GM12878 (cell line): Measurements from ENCODE around the gene MED25. TPM values are rescaled to one million over a fixed set of nuclear protein-coding genes. Genes with fewer than 3 reads are reported as not detected.

Source experiments
- CHD2 ChIP-seq: IDR thresholded peaks from 2 replicates; pipeline ENCODE4 v1.6.1; 2011; ENCODE audit warnings: low read depth, low read length, improper control_type of control experiment, borderline replicate concordance
- CREM ChIP-seq: IDR thresholded peaks from 2 replicates; pipeline ENCODE4 v1.6.1; 2014; ENCODE audit warnings: antibody characterized with exemption, low read depth
- EED ChIP-seq: sonication (generic); IDR thresholded peaks from 2 replicates; pipeline ENCODE4 v1.6.1; 2016; ENCODE audit warnings: antibody characterized with exemption, low read depth
- EGR1 ChIP-seq, 2 experiments: IDR thresholded peaks; 1 replicate in 1 of 2; 2 replicates in 1 of 2; pipeline ENCODE4 v1.6.1; 2011 to 2012; ENCODE audit warnings: low read depth in 2 of 2, low read length in 2 of 2, borderline replicate concordance in 1 of 2, mild to moderate bottlenecking in 1 of 2, moderate library complexity in 1 of 2
- MYB ChIP-seq: fragments of 150-350 bp; IDR thresholded peaks from 2 replicates; pipeline ENCODE4 v1.6.1; 2014; ENCODE audit warnings: mild to moderate bottlenecking, low read depth, low read length, borderline replicate concordance
- MYC ChIP-seq: IDR thresholded peaks from 2 replicates; pipeline ENCODE4 v1.6.1; 2011; ENCODE audit warnings: mild to moderate bottlenecking, low read length, moderate library complexity, inconsistent platforms; ENCODE audit not compliant: insufficient read depth, insufficient replicate concordance, insufficient read length, severe bottlenecking
- NRF1 ChIP-seq: conservative IDR thresholded peaks from 2 replicates; pipeline ENCODE4 v1.6.1; 2011; ENCODE audit warnings: mild to moderate bottlenecking, low read depth, low read length, improper control_type of control experiment
- POLR2AphosphoS5 ChIP-seq: IDR thresholded peaks from 2 replicates; pipeline ENCODE4 v1.6.1; 2011; ENCODE audit warnings: mild to moderate bottlenecking, low read length, inconsistent platforms
- RELB ChIP-seq: fragments of 450-650 bp; IDR thresholded peaks from 2 replicates; pipeline ENCODE4 v1.6.1; 2017; ENCODE audit warnings: low read depth, mild to moderate bottlenecking, moderate library complexity
- SKIL ChIP-seq: fragments of 450-650 bp; IDR thresholded peaks from 2 replicates; pipeline ENCODE4 v1.6.1; 2017; ENCODE audit warnings: mild to moderate bottlenecking, low read depth, inconsistent platforms; ENCODE audit not compliant: poor library complexity, severe bottlenecking
- SMARCA5 ChIP-seq: fragments of 450-650 bp; IDR thresholded peaks from 2 replicates; pipeline ENCODE4 v1.6.1; 2017; ENCODE audit warnings: mild to moderate bottlenecking
- SUPT20H ChIP-seq: IDR thresholded peaks from 2 replicates; pipeline ENCODE4 v1.6.1; 2011; ENCODE audit warnings: low read depth, mild to moderate bottlenecking, low read length, moderate library complexity, borderline replicate concordance; ENCODE audit not compliant: control insufficient read depth
- polyA plus RNA-seq, 11 experiments: library from polyadenylated mRNA; depleted of rRNA in 4 of 11; unstranded in 6 of 11; stranded (reverse) in 5 of 11; fragments of >200 nt; fragmentation: Nextera tagmentation in 4 of 11; fragmentation: Illumina TruSeq in 1 of 11; extraction: Ambion mirVana in 4 of 11; extraction: Trizol in 1 of 11; gene quantifications; 1 replicate in 1 of 11; 2 replicates in 10 of 11; pipeline versions ENCODE4 v1.2.1 to v1.2.3, GENCODE V29; 2011 to 2016; ENCODE audit warnings: inconsistent platforms in 2 of 11, missing spikeins in 2 of 11, low read depth in 1 of 11
- total RNA-seq, 4 experiments: library from RNA; depleted of rRNA in 3 of 4; stranded (reverse); fragments of >200 nt in 3 of 4; fragmentation: Illumina TruSeq in 1 of 4; extraction: Trizol in 1 of 4; gene quantifications; 2 replicates each; pipeline versions ENCODE4 v1.2.1 to v1.2.3, GENCODE V29; 2013 to 2021
- TF ChIP-seq, protein P1 (sequence below): fragments of 450-650 bp; formaldehyde crosslinking; IDR thresholded peaks from 2 replicates; pipeline ENCODE4 v1.4.0; 2022; ENCODE audit warnings: mild to moderate bottlenecking, moderate library complexity
- TF ChIP-seq, protein P2 (sequence below): fragments of 450-650 bp; IDR thresholded peaks from 2 replicates; pipeline ENCODE4 v1.6.1; 2017; ENCODE audit warnings: antibody characterized with exemption, mild to moderate bottlenecking, moderate library complexity
- TF ChIP-seq, protein P3 (sequence below): IDR thresholded peaks from 2 replicates; pipeline ENCODE4 v1.6.1; 2012; ENCODE audit warnings: low read depth, low read length, improper control_type of control experiment
- TF ChIP-seq, protein P4 (sequence below): IDR thresholded peaks from 2 replicates; pipeline ENCODE4 v1.6.1; 2011; ENCODE audit warnings: borderline replicate concordance, low read depth, mild to moderate bottlenecking, moderate library complexity, mixed read lengths, low read length; ENCODE audit not compliant: insufficient read depth; ENCODE audit errors: extremely low read length

The MED25 gene
- total and polyA plus RNA-seq, 10 of the 15 experiments (the other 5 are each of a cell fraction or from before 2014, with no cell fraction given), result 3.5 to 53.9 (median 17.1) TPM

DNA sequence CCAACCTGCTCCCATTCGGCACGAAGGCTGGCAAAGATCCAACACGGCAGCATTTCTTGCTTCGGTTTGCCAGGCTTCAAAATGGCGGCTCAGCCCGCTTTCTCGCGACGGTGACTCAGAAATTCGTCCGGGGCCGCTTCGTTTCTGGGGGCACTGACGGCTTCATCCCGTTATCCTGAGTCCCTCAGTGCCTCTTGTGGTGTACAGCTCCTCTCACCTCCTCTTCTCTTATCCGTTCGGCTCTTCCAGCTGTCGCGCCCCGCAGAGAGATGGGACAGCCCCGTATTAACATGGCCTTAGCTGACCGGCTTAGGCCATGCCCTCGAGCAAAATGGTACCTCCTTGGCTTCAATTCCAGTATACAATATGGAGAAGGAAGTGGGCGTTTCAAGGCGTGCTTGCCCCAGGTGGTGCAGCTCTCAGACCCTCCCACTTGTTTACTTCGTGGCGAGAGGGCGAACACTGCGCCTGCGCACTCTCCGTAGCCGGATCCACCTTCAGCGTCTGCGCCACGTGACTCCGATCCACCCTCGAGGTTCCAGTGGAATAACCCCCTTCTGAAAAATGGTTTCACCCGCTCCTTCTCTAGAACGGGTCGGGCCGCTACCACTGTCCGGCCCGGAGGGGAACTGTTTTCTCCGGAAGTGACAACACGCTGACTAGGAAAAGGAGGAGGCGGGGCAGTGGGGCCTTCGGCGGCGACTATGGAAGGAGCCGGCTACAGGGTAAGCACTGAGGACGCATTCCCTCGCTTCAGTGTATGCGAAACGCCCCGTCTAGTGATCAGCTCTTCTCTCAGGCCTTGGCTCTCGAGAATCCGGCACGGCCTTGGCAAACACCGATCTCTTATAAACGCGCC lies 59.2 kb downstream of the MED25 start, which contains the start of the genes AKT1S1 and TBC1D17 (continued):
- TF ChIP-seq NRF1, result peak; percentile 76
- peak; percentile 84 for TF ChIP-seq POLR2AphosphoS5
- peak; percentile 55; the same call in 1 of the 2 replicates for TF ChIP-seq RELB
- TF ChIP-seq EED, result no peak
- TF ChIP-seq, protein P1, sequence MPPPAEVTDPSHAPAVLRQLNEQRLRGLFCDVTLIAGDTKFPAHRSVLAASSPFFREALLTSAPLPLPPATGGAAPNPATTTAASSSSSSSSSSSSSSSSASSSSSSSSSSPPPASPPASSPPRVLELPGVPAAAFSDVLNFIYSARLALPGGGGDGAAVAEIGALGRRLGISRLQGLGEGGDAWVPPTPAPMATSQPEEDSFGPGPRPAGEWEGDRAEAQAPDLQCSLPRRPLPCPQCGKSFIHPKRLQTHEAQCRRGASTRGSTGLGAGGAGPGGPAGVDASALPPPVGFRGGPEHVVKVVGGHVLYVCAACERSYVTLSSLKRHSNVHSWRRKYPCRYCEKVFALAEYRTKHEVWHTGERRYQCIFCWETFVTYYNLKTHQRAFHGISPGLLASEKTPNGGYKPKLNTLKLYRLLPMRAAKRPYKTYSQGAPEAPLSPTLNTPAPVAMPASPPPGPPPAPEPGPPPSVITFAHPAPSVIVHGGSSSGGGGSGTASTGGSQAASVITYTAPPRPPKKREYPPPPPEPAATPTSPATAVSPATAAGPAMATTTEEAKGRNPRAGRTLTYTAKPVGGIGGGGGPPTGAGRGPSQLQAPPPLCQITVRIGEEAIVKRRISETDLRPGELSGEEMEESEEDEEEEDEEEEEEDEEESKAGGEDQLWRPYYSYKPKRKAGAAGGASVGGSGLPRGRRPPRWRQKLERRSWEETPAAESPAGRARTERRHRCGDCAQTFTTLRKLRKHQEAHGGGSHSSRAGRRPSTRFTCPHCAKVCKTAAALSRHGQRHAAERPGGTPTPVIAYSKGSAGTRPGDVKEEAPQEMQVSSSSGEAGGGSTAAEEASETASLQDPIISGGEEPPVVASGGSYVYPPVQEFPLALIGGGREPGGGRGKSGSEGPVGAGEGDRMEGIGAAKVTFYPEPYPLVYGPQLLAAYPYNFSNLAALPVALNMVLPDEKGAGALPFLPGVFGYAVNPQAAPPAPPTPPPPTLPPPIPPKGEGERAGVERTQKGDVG (CRISPR knock-in tag), result no peak
- TF ChIP-seq CREM, result peak; percentile 96
- TF ChIP-seq SUPT20H, result no peak
- no peak for TF ChIP-seq MYC
- 0 out of 2 replicates have a peak, but pooled peaks have one; percentile 19 for TF ChIP-seq SMARCA5
- TF ChIP-seq MYB, result no peak
- TF ChIP-seq, protein P2, sequence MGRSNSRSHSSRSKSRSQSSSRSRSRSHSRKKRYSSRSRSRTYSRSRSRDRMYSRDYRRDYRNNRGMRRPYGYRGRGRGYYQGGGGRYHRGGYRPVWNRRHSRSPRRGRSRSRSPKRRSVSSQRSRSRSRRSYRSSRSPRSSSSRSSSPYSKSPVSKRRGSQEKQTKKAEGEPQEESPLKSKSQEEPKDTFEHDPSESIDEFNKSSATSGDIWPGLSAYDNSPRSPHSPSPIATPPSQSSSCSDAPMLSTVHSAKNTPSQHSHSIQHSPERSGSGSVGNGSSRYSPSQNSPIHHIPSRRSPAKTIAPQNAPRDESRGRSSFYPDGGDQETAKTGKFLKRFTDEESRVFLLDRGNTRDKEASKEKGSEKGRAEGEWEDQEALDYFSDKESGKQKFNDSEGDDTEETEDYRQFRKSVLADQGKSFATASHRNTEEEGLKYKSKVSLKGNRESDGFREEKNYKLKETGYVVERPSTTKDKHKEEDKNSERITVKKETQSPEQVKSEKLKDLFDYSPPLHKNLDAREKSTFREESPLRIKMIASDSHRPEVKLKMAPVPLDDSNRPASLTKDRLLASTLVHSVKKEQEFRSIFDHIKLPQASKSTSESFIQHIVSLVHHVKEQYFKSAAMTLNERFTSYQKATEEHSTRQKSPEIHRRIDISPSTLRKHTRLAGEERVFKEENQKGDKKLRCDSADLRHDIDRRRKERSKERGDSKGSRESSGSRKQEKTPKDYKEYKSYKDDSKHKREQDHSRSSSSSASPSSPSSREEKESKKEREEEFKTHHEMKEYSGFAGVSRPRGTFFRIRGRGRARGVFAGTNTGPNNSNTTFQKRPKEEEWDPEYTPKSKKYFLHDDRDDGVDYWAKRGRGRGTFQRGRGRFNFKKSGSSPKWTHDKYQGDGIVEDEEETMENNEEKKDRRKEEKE, result peak; percentile 91
- peak; percentile 91 for TF ChIP-seq SKIL
- TF ChIP-seq, protein P3, sequence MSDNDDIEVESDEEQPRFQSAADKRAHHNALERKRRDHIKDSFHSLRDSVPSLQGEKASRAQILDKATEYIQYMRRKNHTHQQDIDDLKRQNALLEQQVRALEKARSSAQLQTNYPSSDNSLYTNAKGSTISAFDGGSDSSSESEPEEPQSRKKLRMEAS, result peak; percentile 98
- TF ChIP-seq, protein P4, sequence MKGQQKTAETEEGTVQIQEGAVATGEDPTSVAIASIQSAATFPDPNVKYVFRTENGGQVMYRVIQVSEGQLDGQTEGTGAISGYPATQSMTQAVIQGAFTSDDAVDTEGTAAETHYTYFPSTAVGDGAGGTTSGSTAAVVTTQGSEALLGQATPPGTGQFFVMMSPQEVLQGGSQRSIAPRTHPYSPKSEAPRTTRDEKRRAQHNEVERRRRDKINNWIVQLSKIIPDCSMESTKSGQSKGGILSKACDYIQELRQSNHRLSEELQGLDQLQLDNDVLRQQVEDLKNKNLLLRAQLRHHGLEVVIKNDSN, result peak; percentile 96
- TF ChIP-seq CHD2, result peak; percentile 94
- 0 out of 3 replicates have a peak, but pooled peaks of 1 of the 2 experiments have one; percentile 35 for TF ChIP-seq EGR1 (IDR thresholded peaks at IDR 0.05; ENCODE audit: borderline replicate concordance in 1 of 2, low read depth in 2 of 2, low read length in 2 of 2)
